ENCODE data around the gene CRKL.
"Not testable (repeated sequence)": the region's sequence is repeated elsewhere in the genome, so short reads cannot be mapped to it uniquely, and the experiment has no call there.

The CRKL gene

GRCh38 chr22:20908717-20909116, 8.5 kb upstream of the CRKL start:
- POLR2A ChIA-PET; DNase-seq; H3K4me3 ChIP-seq (ENCODE audit: control insufficient read depth in 1 of 7, extremely low read depth in 1 of 7, insufficient read depth in 4 of 7, low read depth in 2 of 7, low read length in 6 of 7); H3K9me3 ChIP-seq (ENCODE audit: control extremely low read depth in 1 of 5, control insufficient read depth in 4 of 5, insufficient read depth in 2 of 5, low read depth in 1 of 5, low read length in 4 of 5); H3K27me3 ChIP-seq (replicated peaks in 2 of 5; ENCODE audit: control insufficient read depth in 4 of 5, insufficient read depth in 5 of 5, low read length in 4 of 5); H3K4me1 ChIP-seq (ENCODE audit: control extremely low read depth in 1 of 4, control insufficient read depth in 4 of 4, insufficient read depth in 4 of 4, low read length in 3 of 4); H3K36me3 ChIP-seq (ENCODE audit: control insufficient read depth in 4 of 4, insufficient read depth in 4 of 4, low read length in 3 of 4); H3K27ac ChIP-seq (ENCODE audit: insufficient read depth in 1 of 2, low read depth in 1 of 2, low read length in 2 of 2, poor library complexity in 1 of 2, severe bottlenecking in 2 of 2): not testable (repeated sequence)
- CTCF ChIA-PET = interaction anchor here (0.7 to 1.2 kb wide), 2 partner anchors 23 to 43 kb away, joined by 3 to 4 read pairs; no protein-coding TSS in a partner anchor
- 100% methylated on average over 5 of the region's 5 CpGs for WGBS (ENCODE audit: insufficient coverage)

GRCh38 chr22:20909543-20910303, 7.5 kb upstream of the CRKL start:
- CTCF ChIA-PET = interaction anchor here (0.6 to 2.4 kb wide), 2 partner anchors 24 to 90 kb away, joined by 3 to 6 read pairs; no protein-coding TSS in a partner anchor
- POLR2A ChIA-PET = no interaction called here
- Histone ChIP-seq H3K36me3 (ENCODE audit: control insufficient read depth in 4 of 4, insufficient read depth in 4 of 4, low read length in 3 of 4) (no peaks in the 10 kb centered on the region), H3K9me3 (ENCODE audit: control extremely low read depth in 1 of 5, control insufficient read depth in 4 of 5, insufficient read depth in 2 of 5, low read depth in 1 of 5, low read length in 4 of 5) (no peaks in the 10 kb centered on the region), H3K27ac (ENCODE audit: insufficient read depth in 1 of 2, low read depth in 1 of 2, low read length in 2 of 2, poor library complexity in 1 of 2, severe bottlenecking in 2 of 2) (no peak overlapping the region), H3K4me3 (ENCODE audit: control insufficient read depth in 1 of 7, extremely low read depth in 1 of 7, insufficient read depth in 4 of 7, low read depth in 2 of 7, low read length in 6 of 7) (no peak overlapping the region), H3K27me3 (replicated peaks in 2 of 5; ENCODE audit: control insufficient read depth in 4 of 5, insufficient read depth in 5 of 5, low read length in 4 of 5) (no peaks in the 10 kb centered on the region), H3K4me1 (ENCODE audit: control extremely low read depth in 1 of 4, control insufficient read depth in 4 of 4, insufficient read depth in 4 of 4, low read length in 3 of 4) (peaks cover 0 to 6% (median 4%) of the 10 kb centered on the region in 4 experiments)
- 58% methylated on average over 4 of the region's 6 CpGs for WGBS (ENCODE audit: insufficient coverage)
- DNase-seq = peak in 2 of 3 donors; percentile 7 to 18

- Histone ChIP-seq H3K36me3 (ENCODE audit: control insufficient read depth in 4 of 4, insufficient read depth in 4 of 4, low read length in 3 of 4) (no peaks in the 10 kb centered on the region), H3K4me1 (ENCODE audit: control extremely low read depth in 1 of 4, control insufficient read depth in 4 of 4, insufficient read depth in 4 of 4, low read length in 3 of 4) (peaks cover 0 to 14% (median 10%) of the 10 kb centered on the region in 4 experiments), H3K27ac (ENCODE audit: insufficient read depth in 1 of 2, low read depth in 1 of 2, low read length in 2 of 2, poor library complexity in 1 of 2, severe bottlenecking in 2 of 2) (no peak overlapping the region), H3K9me3 (ENCODE audit: control extremely low read depth in 1 of 5, control insufficient read depth in 4 of 5, insufficient read depth in 2 of 5, low read depth in 1 of 5, low read length in 4 of 5) (no peaks in the 10 kb centered on the region), H3K27me3 (replicated peaks in 2 of 5; ENCODE audit: control insufficient read depth in 4 of 5, insufficient read depth in 5 of 5, low read length in 4 of 5) (no peaks in the 10 kb centered on the region), H3K4me3 (ENCODE audit: control insufficient read depth in 1 of 7, extremely low read depth in 1 of 7, insufficient read depth in 4 of 7, low read depth in 2 of 7, low read length in 6 of 7) (no peak overlapping the region)
- WGBS (ENCODE audit: insufficient coverage) = 95% methylated on average over 6 of the region's 6 CpGs
- CTCF ChIA-PET = interaction anchor here (2.4 kb wide), 1 partner anchor 27 kb away, joined by 6 read pairs; no protein-coding TSS in a partner anchor
- no peak for DNase-seq
- POLR2A ChIA-PET = no interaction called here
Observed at GRCh38 chr22:20912494-20912893, 4.7 kb upstream of the CRKL start.

DNA sequence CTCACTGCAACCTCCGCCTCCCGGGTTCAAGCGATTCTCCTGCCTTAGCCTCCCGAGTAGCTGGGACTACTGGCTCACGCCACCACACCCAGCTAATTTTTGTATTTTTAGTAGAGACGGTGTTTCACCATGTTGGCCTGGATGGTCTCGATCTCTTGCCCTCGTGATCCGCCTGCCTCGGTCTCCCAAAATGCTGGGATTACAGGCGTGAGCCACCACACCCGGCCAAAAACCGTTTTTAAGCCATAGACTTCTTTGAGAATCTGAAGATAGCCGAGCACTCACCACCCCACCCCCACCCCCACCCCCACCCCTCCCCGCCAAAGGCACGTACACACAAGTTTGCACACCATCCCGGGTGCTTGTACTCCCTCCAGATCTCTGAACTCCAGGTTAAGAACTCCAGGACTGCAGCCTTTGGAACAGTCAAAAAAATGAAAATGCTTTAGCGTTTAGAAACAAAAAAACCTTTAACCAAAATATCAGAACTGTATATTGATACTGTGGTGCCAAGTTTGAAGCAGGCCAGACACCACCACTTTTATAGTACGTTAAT, 1.5 kb downstream of the CRKL start:
- CTCF ChIA-PET = no interaction called here

GRCh38 chr22:20919718-20920117, 2.5 kb downstream of the CRKL start:
- WGBS (ENCODE audit: insufficient coverage) = no CpG with 5 or more reads among the region's 4 CpGs
- ChIA-PET CTCF (interaction anchor here (1.8 kb wide), 1 partner anchor 34 kb away, joined by 7 read pairs; no protein-coding TSS in a partner anchor), POLR2A (no interaction called here)
- no peak for DNase-seq
- H3K9me3 ChIP-seq (ENCODE audit: control extremely low read depth in 1 of 5, control insufficient read depth in 4 of 5, insufficient read depth in 2 of 5, low read depth in 1 of 5, low read length in 4 of 5) = no peaks in the 10 kb centered on the region
- peaks cover 0 to 14% (median 2%) of the 10 kb centered on the region in 4 experiments for H3K36me3 ChIP-seq (ENCODE audit: control insufficient read depth in 4 of 4, insufficient read depth in 4 of 4, low read length in 3 of 4)
- H3K4me1 ChIP-seq (ENCODE audit: control extremely low read depth in 1 of 4, control insufficient read depth in 4 of 4, insufficient read depth in 4 of 4, low read length in 3 of 4) = peaks cover 12 to 38% (median 30%) of the 10 kb centered on the region in 4 experiments
- H3K27ac ChIP-seq (ENCODE audit: insufficient read depth in 1 of 2, low read depth in 1 of 2, low read length in 2 of 2, poor library complexity in 1 of 2, severe bottlenecking in 2 of 2) = peak overlapping the region in 1 of 2 experiments; percentile 96
- H3K27me3 ChIP-seq (replicated peaks in 2 of 5; ENCODE audit: control insufficient read depth in 4 of 5, insufficient read depth in 5 of 5, low read length in 4 of 5) = no peaks in the 10 kb centered on the region
- H3K4me3 ChIP-seq (ENCODE audit: control insufficient read depth in 1 of 7, extremely low read depth in 1 of 7, insufficient read depth in 4 of 7, low read depth in 2 of 7, low read length in 6 of 7) = peak overlapping the region in 6 of 7 experiments; percentile 97 to 99 (median 98)

More for the DNA sequence above, 1.5 kb downstream of the CRKL start:
- POLR2A ChIA-PET = no interaction called here
- Histone ChIP-seq H3K27ac (ENCODE audit: insufficient read depth in 1 of 2, low read depth in 1 of 2, low read length in 2 of 2, poor library complexity in 1 of 2, severe bottlenecking in 2 of 2) (peak overlapping the region; percentile 88 to 96), H3K36me3 (ENCODE audit: control insufficient read depth in 4 of 4, insufficient read depth in 4 of 4, low read length in 3 of 4) (peaks cover 0 to 10% (median 2%) of the 10 kb centered on the region in 4 experiments), H3K4me3 (ENCODE audit: control insufficient read depth in 1 of 7, extremely low read depth in 1 of 7, insufficient read depth in 4 of 7, low read depth in 2 of 7, low read length in 6 of 7) (peak overlapping the region; percentile 92 to 99 (median 98)), H3K4me1 (ENCODE audit: control extremely low read depth in 1 of 4, control insufficient read depth in 4 of 4, insufficient read depth in 4 of 4, low read length in 3 of 4) (peaks cover 12 to 38% (median 30%) of the 10 kb centered on the region in 4 experiments), H3K9me3 (ENCODE audit: control extremely low read depth in 1 of 5, control insufficient read depth in 4 of 5, insufficient read depth in 2 of 5, low read depth in 1 of 5, low read length in 4 of 5) (no peaks in the 10 kb centered on the region), H3K27me3 (replicated peaks in 2 of 5; ENCODE audit: control insufficient read depth in 4 of 5, insufficient read depth in 5 of 5, low read length in 4 of 5) (no peaks in the 10 kb centered on the region)
- no peak for DNase-seq
- 2% methylated on average over 8 of the region's 19 CpGs for WGBS (ENCODE audit: insufficient coverage)

DNA sequence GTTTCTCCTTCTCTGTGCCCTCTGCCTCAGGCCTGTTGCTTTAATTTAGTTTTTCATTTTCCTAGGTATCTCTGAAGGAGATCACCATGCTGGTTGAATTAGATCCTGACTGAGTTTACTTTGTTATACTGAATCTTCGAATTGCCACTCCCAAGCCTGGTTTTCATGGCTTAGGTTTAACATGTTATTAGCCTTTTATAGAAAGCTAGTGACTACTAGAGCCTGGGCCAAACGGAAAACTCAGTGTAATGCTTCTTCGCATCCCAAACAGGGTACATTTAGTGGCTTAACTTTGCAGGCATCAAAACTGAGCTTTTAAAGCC, 3.6 kb downstream of the CRKL start:
- Histone ChIP-seq H3K27me3 (replicated peaks in 2 of 5; ENCODE audit: control insufficient read depth in 4 of 5, insufficient read depth in 5 of 5, low read length in 4 of 5) (no peaks in the 10 kb centered on the region), H3K36me3 (ENCODE audit: control insufficient read depth in 4 of 4, insufficient read depth in 4 of 4, low read length in 3 of 4) (peaks cover 0 to 14% (median 3%) of the 10 kb centered on the region in 4 experiments), H3K4me1 (ENCODE audit: control extremely low read depth in 1 of 4, control insufficient read depth in 4 of 4, insufficient read depth in 4 of 4, low read length in 3 of 4) (peaks cover 12 to 43% (median 35%) of the 10 kb centered on the region in 4 experiments), H3K27ac (ENCODE audit: insufficient read depth in 1 of 2, low read depth in 1 of 2, low read length in 2 of 2, poor library complexity in 1 of 2, severe bottlenecking in 2 of 2) (peak overlapping the region; percentile 25 to 96), H3K9me3 (ENCODE audit: control extremely low read depth in 1 of 5, control insufficient read depth in 4 of 5, insufficient read depth in 2 of 5, low read depth in 1 of 5, low read length in 4 of 5) (no peaks in the 10 kb centered on the region), H3K4me3 (ENCODE audit: control insufficient read depth in 1 of 7, extremely low read depth in 1 of 7, insufficient read depth in 4 of 7, low read depth in 2 of 7, low read length in 6 of 7) (peak overlapping the region in 5 of 7 experiments; percentile 20 to 98 (median 40))
- 58% methylated on average over 3 of the region's 3 CpGs for WGBS (ENCODE audit: insufficient coverage)
- no peak for DNase-seq
- CTCF ChIA-PET = interaction anchor here (1.0 to 1.8 kb wide), 4 partner anchors 11 to 117 kb away, joined by 3 to 7 read pairs (median 4); no protein-coding TSS in a partner anchor
- POLR2A ChIA-PET = no interaction called here

All from common myeloid progenitor, CD34-positive (primary cell).